Measurements from ENCODE around the gene ZGRF1.
"Not testable (repeated sequence)": the region's sequence is repeated elsewhere in the genome, so short reads cannot be mapped to it uniquely, and the experiment has no call there.

The ZGRF1 gene

DNA sequence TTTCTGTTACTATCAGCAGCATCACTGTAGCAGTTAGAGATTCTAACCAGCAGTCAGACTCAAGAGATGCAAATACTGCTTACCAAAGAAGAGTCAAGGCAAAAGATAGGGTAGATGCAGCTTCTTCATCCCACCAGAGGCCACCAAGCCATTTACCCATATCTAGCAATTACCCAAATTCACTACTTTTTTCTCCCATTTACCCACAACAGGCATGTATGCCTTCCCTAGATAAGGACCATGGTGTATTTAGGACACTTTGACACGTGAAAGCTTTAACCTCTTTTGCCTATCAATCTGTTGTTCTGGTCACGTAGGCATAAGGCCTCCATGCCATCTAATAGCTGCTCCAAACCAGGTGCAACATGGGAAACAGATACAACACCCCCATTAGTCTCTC, 5.8 kb upstream of the ZGRF1 start:
- no peak for DNase-seq (ENCODE audit: low read depth in 1 of 2, low spot score in 1 of 2)

DNA sequence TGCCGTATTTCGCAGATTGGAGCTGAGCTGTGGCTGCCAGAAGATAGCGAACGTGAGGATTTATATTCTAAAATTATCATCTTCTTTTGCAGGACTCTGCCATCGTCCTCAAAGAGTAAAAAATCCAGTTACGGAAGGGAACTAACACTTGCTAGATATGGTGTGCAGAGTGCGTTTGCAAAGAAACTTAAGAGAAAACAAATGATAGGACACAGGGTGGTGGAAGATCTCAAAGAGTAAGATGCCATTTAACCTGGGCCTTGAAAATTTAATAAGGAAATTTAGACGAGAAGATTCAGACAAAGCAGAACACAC, 800 bp upstream of the ZGRF1 start:
- no peak for DNase-seq (ENCODE audit: low read depth in 1 of 2, low spot score in 1 of 2)

DNA sequence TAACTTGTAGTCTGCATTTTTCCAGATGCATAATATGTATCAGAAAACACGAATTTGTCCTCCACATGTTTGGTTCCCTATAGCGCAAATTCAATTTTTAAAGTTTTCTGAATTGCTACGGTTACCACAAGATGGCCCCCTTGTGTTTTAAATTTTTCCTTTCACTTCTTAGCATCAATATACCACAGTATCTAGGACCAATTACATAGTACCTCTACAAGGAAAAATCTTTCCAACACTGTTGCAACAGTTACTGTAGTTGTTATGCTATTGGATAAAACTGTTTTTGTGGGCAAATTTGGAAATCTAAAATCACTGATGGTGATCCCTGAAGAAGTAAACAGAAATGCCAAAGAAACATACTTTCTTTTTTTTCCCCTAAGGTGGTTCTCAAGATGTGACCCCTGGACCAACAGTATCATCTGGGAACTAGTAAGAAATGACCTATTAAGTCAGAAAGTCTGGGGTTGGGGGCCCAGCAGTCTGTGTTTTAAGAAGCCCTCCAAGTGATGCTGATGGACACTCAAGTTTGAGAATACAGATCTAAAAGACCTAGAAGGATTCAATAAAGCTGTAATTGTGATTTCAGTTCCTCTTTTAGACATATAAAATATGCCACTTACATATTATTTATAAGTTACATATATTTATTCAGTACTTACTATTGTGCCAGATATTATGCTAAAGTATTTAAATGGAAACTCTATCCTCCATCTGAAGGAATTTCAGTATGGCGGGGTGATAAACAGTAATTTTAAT, 3.1 kb downstream of the ZGRF1 start:
- DNase-seq (ENCODE audit: low read depth in 1 of 2, low spot score in 1 of 2), result no peak

DNA sequence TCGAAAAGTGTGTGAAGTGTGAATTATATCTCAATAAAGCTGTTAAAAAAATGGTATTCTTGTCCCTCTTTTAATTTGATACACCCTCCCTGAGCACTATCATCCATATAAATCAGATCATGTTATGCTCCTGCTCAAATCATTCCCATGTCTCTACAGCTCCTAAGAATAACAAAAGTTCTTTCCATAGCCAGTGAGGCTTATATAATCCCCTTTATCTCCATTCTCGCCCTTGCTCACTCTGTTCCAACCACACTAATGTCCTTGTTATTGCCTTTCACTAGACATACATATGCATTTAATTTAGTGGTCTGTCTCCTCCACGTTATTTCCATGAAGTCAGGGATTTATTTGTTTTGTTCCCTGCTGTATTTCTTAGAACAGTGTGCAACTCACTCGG, 10.5 kb downstream of the ZGRF1 start:
- no peak for DNase-seq (ENCODE audit: low read depth in 1 of 2, low spot score in 1 of 2)

DNA sequence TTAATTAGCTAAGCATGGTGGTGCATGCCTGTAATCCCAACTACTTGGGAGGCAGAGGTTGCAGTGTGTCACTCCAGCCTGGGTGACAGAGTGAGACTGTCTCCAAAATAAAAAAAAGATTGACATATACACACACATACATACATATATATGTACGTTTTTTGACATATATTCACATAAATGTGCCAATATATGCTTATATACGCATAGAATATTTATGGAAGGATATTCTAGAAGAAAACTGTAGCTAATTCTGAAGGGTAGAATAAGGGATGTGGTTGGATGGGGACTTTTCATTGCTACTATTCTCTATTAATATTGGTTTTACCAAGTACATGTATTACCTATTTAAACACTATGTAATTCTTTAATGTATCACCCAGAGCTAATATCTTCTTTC, 19.7 kb downstream of the ZGRF1 start:
- DNase-seq (ENCODE audit: low read depth in 1 of 2, low spot score in 1 of 2), result no peak

DNA sequence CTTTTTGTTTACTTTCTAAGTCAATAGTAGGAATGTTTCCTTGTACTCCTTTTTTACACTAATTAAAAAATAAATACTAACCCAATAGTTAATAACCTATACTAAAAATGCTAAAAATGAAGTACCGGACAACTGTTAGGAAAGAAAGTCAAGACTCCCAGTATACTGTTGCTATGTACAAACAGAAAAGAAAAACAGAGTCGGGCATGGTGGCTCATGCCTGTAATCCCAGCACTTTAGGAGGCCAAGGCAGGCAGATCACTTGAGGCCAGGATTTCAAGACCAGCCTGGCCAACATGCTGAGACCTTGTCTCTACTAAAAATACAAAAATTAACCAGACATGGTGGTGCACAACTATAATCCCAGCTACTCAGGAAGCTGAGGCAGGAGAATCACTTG, 23.9 kb downstream of the ZGRF1 start:
- not testable (repeated sequence) for DNase-seq (ENCODE audit: low read depth in 1 of 2, low spot score in 1 of 2)

DNA sequence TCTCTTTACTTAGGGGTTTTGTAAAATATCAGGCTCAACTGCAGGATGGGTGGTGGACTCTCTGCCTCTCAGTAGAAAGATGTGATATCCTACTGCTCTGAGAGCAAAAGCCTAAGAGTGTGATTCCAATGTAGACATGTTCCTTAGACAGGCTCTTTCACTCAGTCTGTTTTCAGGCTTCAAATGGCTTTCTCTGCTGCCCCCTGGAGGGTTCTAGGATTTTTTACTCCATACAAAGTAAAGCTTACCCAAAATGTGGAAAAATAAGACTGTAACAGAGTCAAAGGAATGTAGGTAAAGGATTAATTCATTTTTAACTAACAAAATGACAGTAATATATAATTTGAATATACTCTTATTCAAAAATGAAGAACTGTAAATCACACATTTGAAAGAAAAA, 32.1 kb downstream of the ZGRF1 start:
- DNase-seq (ENCODE audit: low read depth in 1 of 2, low spot score in 1 of 2), result no peak

DNA sequence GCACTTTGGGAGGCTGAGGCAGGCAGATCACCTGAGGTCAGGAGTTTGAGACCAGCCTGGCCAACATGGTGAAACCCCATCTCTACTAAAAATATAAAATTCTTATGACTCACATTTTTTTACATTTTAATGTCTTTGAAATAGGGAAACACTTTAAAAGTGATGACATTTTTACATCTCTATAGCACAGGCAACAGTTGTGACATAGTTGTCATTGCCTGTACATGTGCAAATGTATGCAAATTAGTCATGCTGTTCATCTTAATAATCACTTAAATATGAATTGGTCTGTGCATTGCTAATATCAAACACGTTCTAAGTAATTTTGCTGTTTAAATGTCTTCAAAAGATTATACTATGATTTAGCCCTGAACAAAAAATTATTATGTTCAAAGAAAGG, 41.7 kb downstream of the ZGRF1 start:
- no peak for DNase-seq (ENCODE audit: low read depth in 1 of 2, low spot score in 1 of 2)

DNA sequence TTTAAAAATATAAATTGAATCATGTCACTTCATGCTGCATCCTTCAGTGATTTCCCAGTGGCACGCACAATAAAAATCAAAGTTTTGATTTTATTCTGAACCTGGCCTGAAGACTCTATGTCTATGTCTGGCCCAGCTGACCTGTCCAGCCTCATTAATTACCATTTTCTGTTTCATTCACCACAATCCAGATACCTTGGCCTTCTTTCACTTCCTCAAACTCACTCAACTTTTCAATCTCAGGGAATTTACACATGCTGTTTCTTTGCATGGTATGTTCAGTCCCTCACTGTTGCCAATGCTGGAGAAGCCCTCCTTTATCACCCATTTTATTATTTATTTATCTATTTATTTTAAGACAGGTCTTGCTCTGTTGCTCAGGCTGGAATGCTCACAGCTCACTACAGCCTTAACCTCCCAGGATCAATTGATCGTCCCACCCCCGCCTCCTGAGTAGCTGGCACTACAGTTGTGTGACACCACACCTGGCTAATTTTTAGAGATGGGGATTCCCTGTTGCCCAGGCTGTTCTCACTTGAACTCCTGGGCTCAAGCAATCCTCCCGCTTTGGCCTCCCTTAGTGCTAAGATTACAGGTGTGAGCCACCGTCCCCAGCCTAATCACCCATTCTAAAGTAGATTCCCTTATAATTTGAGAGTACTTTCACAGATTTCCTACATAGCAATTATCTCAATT, 43.1 kb downstream of the ZGRF1 start:
- no peak for DNase-seq (ENCODE audit: low read depth in 1 of 2, low spot score in 1 of 2)

DNA sequence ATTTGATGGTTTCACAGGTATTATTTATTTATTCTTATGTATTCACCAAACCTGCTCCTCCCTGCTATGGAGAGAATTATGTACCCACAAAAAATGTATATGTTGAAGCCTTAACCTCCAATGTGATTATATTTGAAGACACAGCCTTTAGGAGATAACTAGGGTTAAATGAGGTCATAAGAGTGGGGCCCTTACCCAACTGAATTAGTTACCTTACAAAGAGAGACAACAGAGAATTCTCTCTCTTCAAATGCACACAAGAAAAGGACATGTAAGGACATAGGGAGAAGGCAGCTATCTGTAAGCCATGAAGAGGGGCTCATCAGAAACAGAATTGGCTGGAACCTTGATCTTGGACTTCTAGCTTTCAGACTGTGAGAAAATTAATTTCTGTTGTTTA, 44.0 kb downstream of the ZGRF1 start:
- DNase-seq (ENCODE audit: low read depth in 1 of 2, low spot score in 1 of 2), result no peak

DNA sequence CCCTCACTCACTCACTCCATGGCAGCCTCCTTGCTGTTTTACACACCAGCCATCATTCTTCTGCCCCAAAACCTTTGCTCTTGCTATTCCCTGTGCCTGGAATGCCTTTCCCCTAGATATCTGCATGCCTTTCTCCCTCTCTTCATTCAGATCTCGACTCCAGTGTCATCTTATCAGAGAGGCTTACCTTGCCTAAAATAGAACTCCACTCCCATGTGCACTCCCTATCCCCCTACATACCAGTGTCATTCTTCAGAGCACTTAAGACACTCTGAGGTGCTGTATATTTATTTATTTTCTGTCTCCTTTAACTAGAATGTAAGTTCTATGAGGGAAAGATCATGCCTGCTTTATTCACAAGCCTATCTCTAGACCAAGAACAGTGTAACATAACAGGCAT, 45.1 kb downstream of the ZGRF1 start:
- no peak for DNase-seq (ENCODE audit: low read depth in 1 of 2, low spot score in 1 of 2)

DNA sequence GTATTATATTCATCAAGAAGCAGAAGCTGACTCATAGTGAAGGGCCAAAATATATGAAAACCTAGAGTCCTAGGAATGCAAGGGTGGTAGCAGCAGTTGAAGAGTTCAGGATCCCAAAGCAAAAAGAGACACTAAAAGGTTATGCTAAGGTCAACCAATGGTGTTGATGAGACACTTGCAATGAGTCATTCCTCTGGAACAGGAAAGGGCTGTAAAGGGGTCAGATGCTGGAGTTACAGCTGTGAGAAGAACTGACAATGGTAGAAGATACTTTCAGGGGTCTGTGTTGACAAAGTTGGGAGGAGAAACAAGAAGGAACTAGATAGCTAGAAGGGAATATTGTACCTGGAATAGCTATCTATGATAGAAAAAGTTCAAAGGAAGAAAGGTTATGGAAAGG, 47.5 kb downstream of the ZGRF1 start:
- no peak for DNase-seq (ENCODE audit: low read depth in 1 of 2, low spot score in 1 of 2)

DNA sequence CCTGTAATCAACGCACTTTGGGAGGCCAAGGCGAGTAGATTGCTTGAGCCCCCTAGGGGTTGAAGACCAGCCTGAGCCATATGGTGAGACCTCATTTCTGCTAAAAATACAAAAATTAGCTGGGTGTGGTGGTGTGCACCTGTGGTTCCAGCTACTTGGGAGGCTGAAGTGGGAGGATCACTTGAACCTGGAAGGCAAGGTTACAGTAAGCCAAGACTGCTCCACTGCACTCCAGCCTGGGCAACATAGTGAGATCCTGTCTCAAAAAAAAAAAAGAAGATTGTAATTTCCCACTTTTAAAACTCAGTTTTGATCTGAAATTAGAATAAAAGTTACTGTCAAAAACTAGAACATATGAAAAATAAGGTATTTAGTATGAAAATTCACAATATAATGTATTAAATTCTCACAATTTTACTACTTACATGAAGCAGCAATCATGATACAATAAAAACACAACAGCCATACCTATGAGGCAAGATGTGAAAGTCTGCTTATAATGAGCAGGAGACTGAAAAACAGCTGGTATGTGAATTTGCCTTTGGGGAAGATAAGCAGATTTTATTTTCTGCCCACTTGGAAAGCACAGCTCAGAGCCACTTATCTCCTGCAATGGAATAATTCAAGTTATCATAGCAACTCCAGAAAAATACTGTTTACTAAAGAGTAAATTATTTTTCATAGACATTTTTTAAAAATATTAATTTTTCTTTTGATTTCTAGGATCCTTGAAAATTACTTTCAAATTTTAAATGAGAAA, 50.6 kb downstream of the ZGRF1 start:
- DNase-seq (ENCODE audit: low read depth in 1 of 2, low spot score in 1 of 2), result no peak

DNA sequence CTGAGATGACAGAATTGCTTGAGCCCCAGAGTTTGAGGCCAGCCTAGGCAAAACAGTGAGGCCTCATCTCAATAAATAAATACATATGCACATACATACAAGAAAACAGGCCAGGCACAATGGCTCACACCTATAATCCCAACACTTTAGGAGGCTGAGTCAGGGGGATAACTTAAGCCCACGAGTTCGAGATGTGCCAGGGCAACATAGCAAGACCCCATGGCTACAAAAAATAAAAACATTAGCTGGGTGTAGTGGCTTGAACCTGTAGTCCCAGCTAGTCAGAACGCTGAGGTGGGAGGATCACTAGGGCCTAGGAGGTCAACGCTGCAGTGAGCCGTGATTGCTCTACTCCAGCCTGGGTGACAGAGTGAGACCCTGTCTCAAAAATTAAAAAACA, 69.2 kb downstream of the ZGRF1 start:
- no peak for DNase-seq (ENCODE audit: low read depth in 1 of 2, low spot score in 1 of 2)

DNA sequence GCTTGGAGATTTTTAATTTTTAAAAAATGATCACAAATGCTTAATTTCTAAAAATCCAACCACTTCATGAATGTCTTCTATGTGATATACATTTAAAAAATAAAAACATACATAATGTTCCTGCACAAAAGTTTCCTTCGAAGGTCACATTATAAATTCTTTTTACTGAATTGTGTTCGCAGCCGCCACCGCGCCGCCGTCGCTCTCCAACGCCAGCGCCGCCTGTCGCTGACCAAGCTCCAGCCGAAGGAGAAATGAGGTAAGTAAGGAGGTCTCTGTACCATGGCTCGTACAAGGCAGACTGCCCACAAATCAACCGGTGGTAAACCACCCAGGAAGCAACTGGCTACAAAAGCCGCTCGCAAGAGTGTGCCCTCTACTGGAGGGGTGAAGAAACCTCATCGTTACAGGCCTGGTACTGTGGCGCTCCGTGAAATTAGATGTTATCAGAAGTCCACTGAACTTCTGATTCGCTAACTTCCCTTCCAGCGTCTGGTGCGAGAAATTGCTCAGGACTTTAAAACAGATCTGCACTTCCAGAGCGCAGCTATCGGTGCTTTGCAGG, 71.9 kb downstream of the ZGRF1 start:
- no peak for DNase-seq (ENCODE audit: low read depth in 1 of 2, low spot score in 1 of 2)

DNA sequence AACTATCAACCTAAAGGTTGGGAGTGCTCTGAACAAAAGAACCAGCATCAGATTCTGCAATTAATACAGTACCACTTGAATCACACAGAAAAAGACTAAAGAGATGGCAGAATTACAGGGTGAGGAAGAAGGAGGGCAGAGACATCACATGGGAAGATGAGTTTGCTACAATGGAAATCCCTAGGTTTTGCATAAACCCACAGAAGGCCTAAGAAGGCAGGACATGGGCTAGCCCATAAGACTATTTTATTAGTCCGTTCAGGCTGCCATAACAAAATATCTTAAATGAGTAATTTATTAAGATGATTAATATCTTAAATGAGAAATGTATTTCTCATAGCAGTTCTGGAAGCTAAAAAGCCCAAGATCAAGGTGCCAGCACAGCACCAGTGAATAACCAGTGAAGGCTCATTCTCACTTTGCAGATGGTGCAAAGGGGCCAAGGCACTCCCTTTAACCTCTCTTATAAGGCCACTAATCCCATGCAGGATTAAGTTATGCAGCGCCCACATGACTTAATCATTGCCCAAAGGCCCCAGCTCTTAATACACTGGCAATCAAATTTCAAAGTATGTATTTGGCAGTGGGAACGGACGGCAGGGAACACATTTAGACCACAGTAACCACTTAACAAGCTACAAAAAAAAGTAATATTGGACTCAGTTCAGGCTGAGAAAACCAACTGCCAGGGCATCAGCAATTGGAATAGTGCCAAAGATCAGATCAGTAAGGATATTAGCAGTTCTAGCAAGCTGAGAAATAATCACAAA, 73.1 kb downstream of the ZGRF1 start:
- DNase-seq (ENCODE audit: low read depth in 1 of 2, low spot score in 1 of 2), result no peak

DNA sequence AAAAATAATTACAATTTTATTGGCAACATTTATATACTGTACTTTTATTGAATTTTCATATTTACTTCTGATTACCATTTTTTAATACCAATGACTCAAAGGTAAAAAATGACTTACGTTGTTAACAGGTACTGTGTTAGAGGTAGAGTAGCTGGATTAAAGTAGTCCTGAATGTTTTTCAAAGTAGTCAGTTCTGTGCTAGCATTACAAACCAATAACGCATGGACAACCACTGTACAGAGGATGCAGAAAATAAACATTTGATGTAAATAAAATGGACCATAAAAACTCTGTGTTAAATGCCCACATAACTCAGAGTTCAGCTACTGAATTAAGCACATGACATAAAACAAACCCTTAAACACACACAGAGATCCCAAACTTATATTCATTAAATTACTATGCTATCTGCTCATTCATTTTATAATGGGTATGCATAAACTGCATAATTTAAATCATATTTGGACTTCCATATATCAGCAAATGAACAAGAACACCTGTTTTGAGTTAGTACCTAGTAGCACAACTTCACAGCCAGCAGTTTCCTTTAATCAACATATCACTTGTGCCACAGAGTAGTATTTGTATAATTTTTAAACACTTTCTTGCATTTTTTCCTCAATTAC, 74.3 kb downstream of the ZGRF1 start:
- DNase-seq (ENCODE audit: low read depth in 1 of 2, low spot score in 1 of 2), result no peak

DNA sequence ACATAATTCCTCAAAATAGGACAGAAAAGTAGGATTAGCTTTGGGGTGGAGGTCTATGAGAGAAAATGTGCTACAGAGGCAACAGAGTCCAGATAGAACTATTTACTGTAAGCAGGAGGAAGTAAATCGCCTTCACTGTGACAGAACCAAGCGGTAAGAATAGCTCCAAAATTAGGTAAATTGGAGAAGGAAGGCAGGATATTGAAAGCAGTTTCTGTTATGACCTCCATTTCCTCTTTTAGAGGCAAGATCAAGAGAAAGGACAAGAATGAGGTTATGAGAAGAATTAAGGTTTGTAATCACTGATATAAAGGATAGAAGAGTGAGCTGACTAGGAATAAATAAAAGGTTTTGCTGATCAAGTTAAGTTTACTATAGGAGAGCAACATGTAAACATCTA, 76.6 kb downstream of the ZGRF1 start:
- DNase-seq (ENCODE audit: low read depth in 1 of 2, low spot score in 1 of 2), result no peak

DNA sequence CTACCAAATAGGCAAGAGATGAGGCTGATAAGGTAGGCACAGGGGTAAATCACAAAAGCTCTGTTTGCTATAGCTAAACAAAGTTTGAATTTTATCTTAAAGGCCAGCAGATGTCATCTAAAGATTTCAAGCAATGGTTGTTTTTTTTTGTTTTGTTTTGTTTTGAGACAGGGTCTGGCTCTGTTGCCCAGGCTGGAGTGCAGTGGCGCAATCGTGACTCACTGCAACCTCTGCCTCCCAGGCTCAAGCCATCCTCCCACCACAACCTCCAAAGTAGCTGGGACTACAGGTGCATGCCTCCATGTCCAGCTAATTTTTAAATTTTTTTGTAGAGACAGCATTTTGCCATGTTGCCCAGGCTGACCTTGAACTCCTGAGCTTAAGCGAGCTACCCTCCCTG, 77.7 kb downstream of the ZGRF1 start:
- DNase-seq (ENCODE audit: low read depth in 1 of 2, low spot score in 1 of 2), result no peak

DNA sequence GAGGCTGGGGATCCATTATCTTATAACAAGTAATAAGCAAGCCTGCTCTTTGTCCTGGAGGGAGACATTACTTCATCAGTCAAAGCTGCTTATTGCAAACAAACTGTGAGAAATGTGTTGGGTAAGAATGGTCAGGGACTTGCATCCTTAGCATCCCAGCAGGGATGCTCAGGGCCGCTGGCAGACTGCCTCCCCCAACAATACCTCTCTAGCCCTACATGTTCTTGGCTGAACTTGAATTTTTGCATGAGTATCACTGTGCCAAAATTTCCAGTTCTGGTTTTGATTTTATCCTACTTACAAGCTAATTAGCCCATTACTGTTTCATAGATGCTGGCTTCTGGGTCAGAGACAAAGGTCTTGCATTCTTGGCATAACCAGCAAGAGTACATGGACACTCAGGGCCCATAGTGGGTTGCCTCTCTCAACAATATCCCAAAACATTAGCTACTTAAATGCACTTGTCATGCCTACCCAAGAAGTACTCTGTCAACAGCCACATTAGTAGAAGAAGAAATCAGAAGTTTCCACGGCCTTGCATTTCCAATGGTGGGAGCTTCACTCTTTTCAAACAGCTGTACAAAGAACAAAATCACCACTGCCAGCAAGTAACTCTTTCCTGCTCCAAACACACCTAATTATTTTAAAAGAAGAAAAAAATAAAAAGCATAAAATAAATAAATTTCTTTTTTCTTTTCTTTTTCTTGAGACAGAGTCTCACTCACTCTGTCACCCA, 78.9 kb downstream of the ZGRF1 start:
- no peak for DNase-seq (ENCODE audit: low read depth in 1 of 2, low spot score in 1 of 2)

Measured in activated T-helper 1 cell treated with anti-CD3 and anti-CD28 coated beads, Interleukin-2, amount 50 U/mL, for 16 hours (primary cell).